RWPE1 (cell line): ENCODE data around the gene PIK3R4.

Source experiments
- CTCF ChIA-PET: fragments of 350-600 bp; sonication (Branson Sonifier 250); formaldehyde crosslinking; extraction: SDS; loops from one replicate; lab custom pipeline; 2021; lab: Yijun Ruan, JAX
- POLR2A ChIA-PET: fragments of 400-600 bp; formaldehyde crosslinking; extraction: SDS; loops from one replicate; lab custom pipeline; 2020; ENCODE audit warnings: antibody characterized with exemption; ENCODE audit not compliant: low non-redundant PET; lab: Yijun Ruan, JAX
- DNase-seq: peaks from one replicate; pipeline ENCODE4 v3.0.0; 2012; ENCODE audit warnings: low spot score
- H3K27ac ChIP-seq: fragments of 450-650 bp; 2 replicates; pipeline ENCODE4 v1.5.1; 2017
- CTCF ChIP-seq: fragments of 450-650 bp; conservative IDR thresholded peaks from 2 replicates; pipeline ENCODE4 v1.5.1; 2017; ENCODE audit warnings: low read depth, mild to moderate bottlenecking

The PIK3R4 gene

GRCh38 chr3:130737622-130738021 lies 9.0 kb downstream of the PIK3R4 start:
- DNase-seq, result no peak
- ChIA-PET POLR2A (no interaction called here), CTCF (no interaction called here)

GRCh38 chr3:130733236-130733875 lies 13.3 kb downstream of the PIK3R4 start:
- H3K27ac ChIP-seq, result no peak overlapping the region
- TF ChIP-seq CTCF, result no peak
- POLR2A ChIA-PET, result no interaction called here
- CTCF ChIA-PET, result no interaction called here
- no peak for DNase-seq

More at GRCh38 chr3:130737622-130738021, 9.0 kb downstream of the PIK3R4 start:
- no peak for TF ChIP-seq CTCF
- no peak overlapping the region for H3K27ac ChIP-seq

- DNase-seq, result no peak
- ChIA-PET CTCF (no interaction called here), POLR2A (no interaction called here)
- no peak for TF ChIP-seq CTCF
- H3K27ac ChIP-seq, result no peak overlapping the region
Measured at GRCh38 chr3:130732501-130732900, 14.1 kb downstream of the PIK3R4 start.

GRCh38 chr3:130731817-130732216 lies 14.8 kb downstream of the PIK3R4 start:
- CTCF ChIA-PET, result no interaction called here
- no peak overlapping the region for H3K27ac ChIP-seq
- TF ChIP-seq CTCF, result no peak
- POLR2A ChIA-PET, result no interaction called here
- DNase-seq, result no peak

- ChIA-PET POLR2A (no interaction called here), CTCF (no interaction called here)
- DNase-seq, result no peak
- H3K27ac ChIP-seq, result no peak overlapping the region
- TF ChIP-seq CTCF, result no peak
Measured at GRCh38 chr3:130729154-130729553, 17.5 kb downstream of the PIK3R4 start.

GRCh38 chr3:130728037-130728436 lies 18.6 kb downstream of the PIK3R4 start:
- DNase-seq, result no peak
- ChIA-PET CTCF (interaction anchor here (0.6 kb wide), 1 partner anchor 736 kb away, joined by 3 read pairs; no protein-coding TSS in a partner anchor), POLR2A (interaction anchor here (0.6 kb wide), 1 partner anchor 12 kb away, joined by 4 read pairs; no protein-coding TSS in a partner anchor)
- no peak for TF ChIP-seq CTCF
- no peak overlapping the region for H3K27ac ChIP-seq
